Measurements from ENCODE around the gene FAS.
"Not testable (repeated sequence)": the region's sequence is repeated elsewhere in the genome, so short reads cannot be mapped to it uniquely, and the experiment has no call there.

Gene FAS

GRCh38 chr10:88995156-88995876 lies 4.7 kb downstream of the FAS start:
- no peak for DNase-seq

GRCh38 chr10:88996927-88997326 lies 6.3 kb downstream of the FAS start:
- DNase-seq: no peak

- DNase-seq: no peak
Observed at GRCh38 chr10:88999625-89000024, 9.0 kb downstream of the FAS start.

- DNase-seq: no peak
Observed at GRCh38 chr10:89001024-89001728, 10.6 kb downstream of the FAS start.

- no peak for DNase-seq
Observed at GRCh38 chr10:89001729-89002072, 11.1 kb downstream of the FAS start.

GRCh38 chr10:89002226-89002978 lies 11.8 kb downstream of the FAS start:
- no peak for DNase-seq

- DNase-seq: no peak
Observed at GRCh38 chr10:89003344-89003743, 12.7 kb downstream of the FAS start.

GRCh38 chr10:89007129-89007893 lies 16.7 kb downstream of the FAS start:
- DNase-seq: no peak

GRCh38 chr10:89018700-89019346 lies 28.2 kb downstream of the FAS start:
- DNase-seq: not testable (repeated sequence)

- no peak for DNase-seq
Observed at GRCh38 chr10:89019569-89020327, 29.1 kb downstream of the FAS start.

- DNase-seq: not testable (repeated sequence)
Observed at GRCh38 chr10:89021526-89021925, 30.9 kb downstream of the FAS start.

GRCh38 chr10:89022734-89023133 lies 32.1 kb downstream of the FAS start:
- DNase-seq: no peak

- no peak for DNase-seq
Observed at GRCh38 chr10:89025453-89025852, 34.9 kb downstream of the FAS start.

- DNase-seq: no peak
Observed at GRCh38 chr10:89029181-89029580, 38.6 kb downstream of the FAS start.

- DNase-seq: peak; percentile 52
Observed at GRCh38 chr10:89029785-89030437, 39.3 kb downstream of the FAS start.

GRCh38 chr10:89030791-89031190 lies 40.2 kb downstream of the FAS start:
- DNase-seq: no peak

GRCh38 chr10:89032141-89032891 lies 41.7 kb downstream of the FAS start:
- peak; percentile 13 for DNase-seq

GRCh38 chr10:89035461-89035860 lies 44.9 kb downstream of the FAS start:
- no peak for DNase-seq

- DNase-seq: no peak
Observed at GRCh38 chr10:89037096-89037495, 46.5 kb downstream of the FAS start.

- DNase-seq: no peak
Observed at GRCh38 chr10:89042562-89042961, 52.0 kb downstream of the FAS start.

GRCh38 chr10:89043052-89043451 lies 52.5 kb downstream of the FAS start:
- no peak for DNase-seq

Data from NCI-H1048 (cell line).